HG02973 (cell line): ENCODE measurements around the gene THBS2.

Source experiments
- ATAC-seq: cut with Tn5 transposase; IDR thresholded peaks from one replicate; pipeline ENCODE4 v1.9.1; 2021; ENCODE audit warnings: moderate library complexity; ENCODE audit not compliant: unreplicated experiment

THBS2 gene

GRCh38 chr6:169168706-169169105, 84.9 kb downstream of the THBS2 start:
- ATAC-seq = no peak

GRCh38 chr6:169168302-169168630, 85.4 kb downstream of the THBS2 start:
- ATAC-seq = no peak

GRCh38 chr6:169167581-169168301, 85.9 kb downstream of the THBS2 start:
- no peak for ATAC-seq

- no peak for ATAC-seq
Observed at GRCh38 chr6:169166896-169167580, 86.6 kb downstream of the THBS2 start.
